H9 (cell line): ENCODE measurements around the gene DCP1A. TPM values are rescaled to one million over a fixed set of nuclear protein-coding genes. Genes with fewer than 3 reads are reported as not detected.

Source experiments
- DNase-seq: peaks from one replicate; pipeline ENCODE4 v3.0.0-alpha.2; 2017
- H2AFZ ChIP-seq: one replicate; pipeline ENCODE4 v1.6.1; 2013; ENCODE audit warnings: mild to moderate bottlenecking, low read length, control low read depth, moderate library complexity
- H2AK5ac ChIP-seq: 2 replicates; pipeline ENCODE4 v1.6.1; 2013; ENCODE audit warnings: low read length, control low read depth, mixed read lengths; ENCODE audit not compliant: insufficient read length
- H2BK120ac ChIP-seq: one replicate; pipeline ENCODE4 v1.6.1; 2013; ENCODE audit warnings: low read depth, mild to moderate bottlenecking, low read length, control low read depth, inconsistent platforms; ENCODE audit not compliant: poor library complexity, severe bottlenecking
- H2BK12ac ChIP-seq: 2 replicates; pipeline ENCODE4 v1.6.1; 2013; ENCODE audit warnings: low read length, control low read depth, mixed read lengths, low read depth; ENCODE audit not compliant: insufficient read length
- H2BK15ac ChIP-seq: 2 replicates; pipeline ENCODE4 v1.6.1; 2013; ENCODE audit warnings: low read depth, low read length, control low read depth
- H2BK20ac ChIP-seq: one replicate; pipeline ENCODE4 v1.6.1; 2013; ENCODE audit warnings: low read depth, mild to moderate bottlenecking, low read length, control low read depth, inconsistent platforms; ENCODE audit not compliant: poor library complexity, severe bottlenecking
- H2BK5ac ChIP-seq: 2 replicates; pipeline ENCODE4 v1.6.1; 2013; ENCODE audit warnings: low read length, control low read depth, mixed read lengths; ENCODE audit not compliant: insufficient read length
- H3K14ac ChIP-seq: 2 replicates; pipeline ENCODE4 v1.6.1; 2013; ENCODE audit warnings: low read length, control low read depth; ENCODE audit not compliant: insufficient read depth
- H3K18ac ChIP-seq: 2 replicates; pipeline ENCODE4 v1.6.1; 2013; ENCODE audit warnings: low read depth, mild to moderate bottlenecking, mixed read lengths, low read length, control low read depth; ENCODE audit not compliant: insufficient read length
- H3K23ac ChIP-seq: 2 replicates; pipeline ENCODE4 v1.6.1; 2013; ENCODE audit warnings: low read length, control low read depth, mixed read lengths, low read depth; ENCODE audit not compliant: insufficient read length
- H3K23me2 ChIP-seq: 2 replicates; pipeline ENCODE4 v1.6.1; 2013; ENCODE audit warnings: low read depth, mild to moderate bottlenecking, mixed read lengths, low read length, control low read depth; ENCODE audit not compliant: insufficient read length, poor library complexity, severe bottlenecking
- H3K27ac ChIP-seq: 2 replicates; pipeline ENCODE4 v1.5.1; 2013; ENCODE audit warnings: low read length, control low read depth, mixed read lengths, low read depth; ENCODE audit not compliant: insufficient read length
- H3K27me3 ChIP-seq: 2 replicates; pipeline ENCODE4 v1.6.1; 2013; ENCODE audit warnings: low read length, control low read depth, inconsistent platforms; ENCODE audit not compliant: insufficient read depth
- H3K4ac ChIP-seq: 2 replicates; pipeline ENCODE4 v1.6.1; 2013; ENCODE audit warnings: low read depth, mild to moderate bottlenecking, control low read depth, inconsistent platforms, low read length, moderate library complexity
- H3K4me1 ChIP-seq: 2 replicates; pipeline ENCODE4 v1.6.1; 2013; ENCODE audit warnings: low read length, control low read depth, inconsistent platforms; ENCODE audit not compliant: insufficient read depth
- H3K4me2 ChIP-seq: 2 replicates; pipeline ENCODE4 v1.6.1; 2013; ENCODE audit warnings: low read length, control low read depth, mixed read lengths; ENCODE audit not compliant: insufficient read length, insufficient read depth
- H3K56ac ChIP-seq: 2 replicates; pipeline ENCODE4 v1.6.1; 2013; ENCODE audit warnings: low read depth, mild to moderate bottlenecking, mixed read lengths, low read length, control low read depth; ENCODE audit not compliant: insufficient read length
- H3K79me1 ChIP-seq: 2 replicates; pipeline ENCODE4 v1.6.1; 2013; ENCODE audit warnings: low read depth, mild to moderate bottlenecking, moderate library complexity, low read length, control low read depth, inconsistent platforms; ENCODE audit not compliant: insufficient read depth, poor library complexity, severe bottlenecking
- H3K79me2 ChIP-seq: 2 replicates; pipeline ENCODE4 v1.6.1; 2013; ENCODE audit warnings: low read length, control low read depth, inconsistent platforms; ENCODE audit not compliant: insufficient read depth
- H3K9ac ChIP-seq: 2 replicates; pipeline ENCODE4 v1.6.1; 2013; ENCODE audit warnings: low read length, control low read depth, mixed read lengths; ENCODE audit not compliant: insufficient read length; ENCODE audit errors: extremely low read depth
- H3K9me3 ChIP-seq: one replicate; pipeline ENCODE4 v1.6.1; 2013; ENCODE audit warnings: low read depth, low read length, inconsistent platforms; ENCODE audit not compliant: control insufficient read depth
- H3T11ph ChIP-seq: one replicate; pipeline ENCODE4 v1.6.1; 2013; ENCODE audit warnings: mild to moderate bottlenecking, low read length, control low read depth, inconsistent platforms
- H4K20me1 ChIP-seq: one replicate; pipeline ENCODE4 v1.6.1; 2013; ENCODE audit not compliant: control insufficient read depth, insufficient read length, insufficient read depth
- H4K5ac ChIP-seq: 2 replicates; pipeline ENCODE4 v1.6.1; 2013; ENCODE audit warnings: low read depth, mild to moderate bottlenecking, mixed read lengths, low read length, control low read depth; ENCODE audit not compliant: insufficient read length
- H4K8ac ChIP-seq: replicated peaks from 2 replicates; pipeline ENCODE4 v1.6.1; 2013; ENCODE audit warnings: low read length, control low read depth, mixed read lengths, low read depth; ENCODE audit not compliant: insufficient read length
- H4K91ac ChIP-seq: 2 replicates; pipeline ENCODE4 v1.6.1; 2013; ENCODE audit warnings: low read depth, mild to moderate bottlenecking, moderate library complexity, mixed read lengths, low read length, control low read depth; ENCODE audit not compliant: insufficient read length
- H3K27ac Mint-ChIP-seq, 3 experiments: 2 replicates in 2 of 3; 3 replicates in 1 of 3; pipeline ENCODE4 v1.8.0; 2020 to 2021; ENCODE audit warnings: mixed read lengths in 3 of 3, mild to moderate bottlenecking in 1 of 3, moderate library complexity in 1 of 3
- H3K27me3 Mint-ChIP-seq: 2 replicates; pipeline ENCODE4 v1.8.0; 2021; ENCODE audit warnings: low read depth, mild to moderate bottlenecking, moderate library complexity, mixed read lengths
- H3K36me3 Mint-ChIP-seq, 3 experiments: 2 replicates in 2 of 3; 3 replicates in 1 of 3; pipeline ENCODE4 v1.8.0; 2020 to 2021; ENCODE audit warnings: low read depth in 3 of 3, mixed read lengths in 3 of 3; ENCODE audit not compliant: insufficient read depth in 1 of 3
- H3K4me1 Mint-ChIP-seq, 2 experiments: 2 replicates each; pipeline ENCODE4 v1.8.0; 2020; ENCODE audit warnings: mixed read lengths in 2 of 2
- H3K4me3 Mint-ChIP-seq, 2 experiments: 2 replicates in 1 of 2; 3 replicates in 1 of 2; pipeline ENCODE4 v1.8.0; 2020 to 2021; ENCODE audit warnings: mild to moderate bottlenecking in 2 of 2, mixed read lengths in 2 of 2, moderate library complexity in 1 of 2
- H3K9me3 Mint-ChIP-seq, 2 experiments: 2 replicates in 1 of 2; 3 replicates in 1 of 2; pipeline ENCODE4 v1.8.0; 2020; ENCODE audit warnings: mild to moderate bottlenecking in 2 of 2, mixed read lengths in 2 of 2, moderate library complexity in 1 of 2
- CTCF ChIP-seq: fragments of 200-600 bp; sonication (generic); conservative IDR thresholded peaks from 3 replicates; pipeline ENCODE4 v1.8.0; 2021; ENCODE audit warnings: antibody characterized with exemption, mild to moderate bottlenecking
- WGBS: extraction: QIAGEN DNeasy Blood & Tissue Kit; methylation state at CpG from one replicate; pipeline ENCODE4 v1.1.7; 2013; ENCODE audit warnings: missing lambda C conversion rate, low lambda C conversion rate, mixed read lengths; ENCODE audit not compliant: insufficient read length; ENCODE audit errors: extremely low coverage; 5-methylcytosine and 5-hydroxymethylcytosine counted together
- total RNA-seq: library from RNA; stranded (reverse); gene quantifications from 2 replicates; pipeline ENCODE4 v1.2.1, GENCODE V29; 2021

Gene DCP1A
- total RNA-seq, 1 experiment from 2014 or later, result 17.8 TPM

GRCh38 chr3:53334742-53335141 is 12.6 kb downstream of the DCP1A start:
- no peak for DNase-seq
- H3K4me1 Mint-ChIP-seq, result no peaks in the 10 kb centered on the region
- no peak overlapping the region for H3K9ac ChIP-seq

More at GRCh38 chr3:53334742-53335141, 12.6 kb downstream of the DCP1A start:
- Histone ChIP-seq H4K5ac (no peak overlapping the region), H2BK120ac (no peak overlapping the region), H3T11ph (no peak overlapping the region), H3K4ac (no peak overlapping the region), H3K14ac (no peak overlapping the region), H2AFZ (no peak overlapping the region), H3K79me1 (peaks cover under 1% of the 10 kb centered on the region), H2BK5ac (no peak overlapping the region), H3K79me2 (peaks cover 2% of the 10 kb centered on the region; the same call in 1 of the 2 replicates), H4K20me1 (no peaks in the 10 kb centered on the region), H3K27ac (no peak overlapping the region), H3K4me1 (no peaks in the 10 kb centered on the region), H3K18ac (no peak overlapping the region), H2BK20ac (no peak overlapping the region), H3K27me3 (no peaks in the 10 kb centered on the region), H4K91ac (no peak overlapping the region), H3K4me2 (no peak overlapping the region), H3K23ac (no peak overlapping the region), H3K9me3 (no peaks in the 10 kb centered on the region), H2AK5ac (no peak overlapping the region), H3K23me2 (no peaks in the 10 kb centered on the region), H2BK15ac (no peak overlapping the region), H4K8ac (no peak overlapping the region), H3K56ac (no peak overlapping the region), H2BK12ac (no peak overlapping the region)
- Mint-ChIP-seq H3K27me3 (no peaks in the 10 kb centered on the region), H3K4me3 (no peak overlapping the region), H3K27ac (no peak overlapping the region), H3K36me3 (peaks cover 21 to 52% (median 47%) of the 10 kb centered on the region in 3 experiments; a peak in 6 of 7 replicates), H3K9me3 (no peaks in the 10 kb centered on the region)
- WGBS, result no CpG with 5 or more reads among the region's 6 CpGs
- TF ChIP-seq CTCF, result no peak
